ENCODE measurements around the gene CYP24A1.

The CYP24A1 gene

DNA sequence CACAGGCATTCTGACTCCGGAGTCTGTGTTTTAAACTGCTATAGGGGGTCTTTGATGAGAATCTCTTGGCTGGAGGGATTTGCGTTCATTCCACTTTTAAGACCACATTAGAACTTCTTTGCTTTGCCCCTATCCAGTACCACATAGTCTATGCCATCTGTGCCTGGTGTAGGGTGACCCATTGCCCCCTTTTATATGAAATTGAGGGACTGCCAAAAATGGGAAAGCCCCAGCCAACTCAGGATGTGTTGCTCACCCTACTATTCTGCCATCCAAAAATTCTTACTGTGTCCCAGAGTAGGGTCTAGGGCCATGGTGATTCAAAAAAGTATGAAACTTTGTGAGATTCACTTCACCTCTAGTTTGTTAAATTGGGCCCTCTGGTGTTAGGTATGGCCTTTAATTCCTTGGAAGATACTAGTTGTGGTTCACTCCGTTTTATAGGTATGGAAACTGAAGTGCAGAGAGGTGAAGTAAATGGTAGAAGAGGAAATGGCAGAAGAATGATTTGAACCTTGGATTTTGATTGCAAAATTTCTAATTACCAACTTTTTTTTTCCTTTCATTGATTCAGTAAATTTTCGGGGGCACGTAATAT is 35.5 kb upstream of the CYP24A1 start:
- no peak for DNase-seq (ENCODE audit: low read depth)
- TF ChIP-seq CTCF (IDR thresholded peaks at IDR 0.05; ENCODE audit: insufficient read depth, low read depth, low read length, missing control alignments), result no peak
- peak overlapping the region; percentile 77; the same call in 1 of the 2 replicates for H3K4me3 ChIP-seq (ENCODE audit: low read depth, low read length)

- DNase-seq (ENCODE audit: low read depth), result peak; percentile 23
- TF ChIP-seq CTCF (IDR thresholded peaks at IDR 0.05; ENCODE audit: insufficient read depth, low read depth, low read length, missing control alignments), result no peak
These were observed 34.9 kb upstream of the CYP24A1 start for GRCh38 chr20:54208548-54209176.

DNA sequence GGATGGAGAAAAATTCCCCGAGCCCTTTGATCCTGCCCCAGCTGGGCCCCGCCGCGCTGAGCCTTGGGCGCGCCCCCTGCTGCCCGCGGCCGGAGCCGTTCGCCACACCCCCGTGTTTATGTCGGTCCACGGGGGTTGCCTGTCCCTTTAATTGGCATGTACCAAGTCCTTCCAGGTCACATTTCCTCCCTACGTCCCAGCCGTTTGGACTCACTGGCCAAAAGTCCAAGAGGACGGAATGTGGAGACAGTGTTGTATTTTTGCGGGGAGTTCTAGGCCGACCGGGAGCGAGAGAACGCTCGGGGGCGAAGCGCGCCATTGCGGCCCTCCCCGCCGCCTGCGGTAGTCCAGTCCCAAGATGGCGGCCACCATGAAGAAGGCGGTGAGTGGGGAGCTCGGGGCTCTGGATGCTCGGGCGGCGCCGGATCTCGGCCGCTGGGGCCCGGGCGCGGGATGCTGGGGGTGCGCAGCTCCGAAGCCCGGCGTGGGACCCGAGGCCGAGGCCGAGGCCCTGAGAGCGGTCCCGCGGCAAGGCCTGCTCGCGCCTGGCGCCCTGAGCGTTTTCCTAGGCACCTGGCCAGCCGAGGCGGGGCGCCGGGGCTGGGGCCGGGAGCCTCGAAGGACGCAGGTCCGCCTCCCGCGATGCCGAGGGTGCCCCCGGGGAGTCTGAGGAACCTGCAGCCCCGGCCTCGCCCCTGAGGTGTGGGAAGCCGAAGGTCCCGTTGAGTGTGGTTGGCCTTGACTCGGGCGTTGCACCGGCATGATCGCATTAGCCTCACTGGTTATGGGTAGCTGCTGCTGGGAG is 34.2 kb upstream of the CYP24A1 start, which contains the start of gene PFDN4:
Gene PFDN4, plus strand, starts transcription at position 345 of the 805 bp plus-strand sequence. Its CDS starts 14 bp downstream, at position 359.
- peak within 1 kb of the TSS; percentile 77 for H3K4me3 ChIP-seq (ENCODE audit: low read depth, low read length)
- DNase-seq (ENCODE audit: low read depth), result peak; percentile 89
- TF ChIP-seq CTCF (IDR thresholded peaks at IDR 0.05; ENCODE audit: insufficient read depth, low read depth, low read length, missing control alignments), result peak; percentile 82

More at GRCh38 chr20:54208548-54209176, 34.9 kb upstream of the CYP24A1 start:
- peak overlapping the region; percentile 77 for H3K4me3 ChIP-seq (ENCODE audit: low read depth, low read length)

GRCh38 chr20:54207053-54207742 is 33.4 kb upstream of the CYP24A1 start:
- no peak for DNase-seq (ENCODE audit: low read depth)
- no peak for TF ChIP-seq CTCF (IDR thresholded peaks at IDR 0.05; ENCODE audit: insufficient read depth, low read depth, low read length, missing control alignments)
- H3K4me3 ChIP-seq (ENCODE audit: low read depth, low read length), result no peak overlapping the region

DNA sequence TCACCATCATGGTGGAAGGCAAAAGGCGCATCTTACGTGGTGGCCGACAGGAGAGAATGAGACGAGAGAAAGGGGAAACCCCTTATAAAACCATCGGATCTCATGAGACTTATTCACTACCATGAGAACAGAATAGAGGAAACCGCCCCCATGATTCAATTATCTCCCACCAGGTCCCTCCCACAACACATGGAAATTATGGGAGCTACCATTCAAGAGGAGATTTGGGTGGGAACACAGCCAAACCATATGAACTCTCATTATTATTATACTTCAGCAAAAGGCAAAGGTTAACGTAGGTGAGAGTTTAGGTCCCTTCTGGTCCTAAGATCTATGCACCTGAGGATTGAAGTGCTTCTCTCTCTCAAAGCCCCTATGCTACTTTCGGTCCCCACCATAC is 31.7 kb upstream of the CYP24A1 start:
- no peak overlapping the region for H3K4me3 ChIP-seq (ENCODE audit: low read depth, low read length)
- TF ChIP-seq CTCF (IDR thresholded peaks at IDR 0.05; ENCODE audit: insufficient read depth, low read depth, low read length, missing control alignments), result no peak
- DNase-seq (ENCODE audit: low read depth), result peak; percentile 18

DNA sequence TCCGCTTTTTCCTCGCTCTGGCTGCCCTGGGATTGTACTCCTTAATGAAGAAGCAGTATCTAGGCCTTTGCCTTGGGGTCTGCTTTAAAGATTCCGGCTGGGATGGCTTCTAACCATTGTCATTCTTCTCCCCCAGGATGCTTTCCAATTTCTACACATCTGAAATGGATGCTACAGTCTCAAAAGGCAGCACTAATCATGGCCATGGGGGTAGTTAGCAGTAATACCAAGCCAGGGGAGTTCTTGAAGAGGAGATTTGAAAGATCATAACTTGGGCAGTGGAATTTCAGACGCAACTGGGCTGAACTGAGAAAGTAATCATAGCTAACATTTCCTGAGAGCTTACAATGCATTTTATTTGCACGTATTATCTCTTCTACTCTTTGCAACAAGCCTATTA is 30.7 kb upstream of the CYP24A1 start:
- no peak overlapping the region for H3K4me3 ChIP-seq (ENCODE audit: low read depth, low read length)
- no peak for TF ChIP-seq CTCF (IDR thresholded peaks at IDR 0.05; ENCODE audit: insufficient read depth, low read depth, low read length, missing control alignments)
- DNase-seq (ENCODE audit: low read depth), result no peak
